ENCODE results near the gene FYN. TPM values are rescaled to one million over a fixed set of nuclear protein-coding genes. Genes with fewer than 3 reads are reported as not detected.
"Not testable (repeated sequence)": the region's sequence is repeated elsewhere in the genome, so short reads cannot be mapped to it uniquely, and the experiment has no call there.

The FYN gene
- total RNA-seq, 1 experiment from 2014 or later, result 37.8 TPM

DNA sequence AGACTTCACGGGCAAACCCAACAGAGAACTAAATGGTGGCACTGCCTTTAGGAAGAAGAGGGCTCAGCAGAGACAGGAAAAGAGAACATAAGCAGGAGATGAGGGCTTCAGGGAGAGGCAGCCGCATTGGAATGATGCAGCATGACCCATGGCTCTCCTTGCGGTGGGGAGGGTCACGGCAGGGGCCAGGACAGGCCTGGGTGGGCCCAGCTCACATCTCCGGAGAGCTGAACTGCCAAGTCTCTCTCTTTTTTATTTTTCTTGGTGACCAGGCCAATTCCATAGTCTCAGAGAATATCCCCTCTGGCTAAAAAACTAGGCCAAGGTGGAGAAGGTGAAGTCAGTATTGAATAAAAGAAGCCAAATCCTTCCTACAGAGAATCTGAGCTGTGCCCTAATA lies 190.1 kb downstream of the FYN start:
- Mint-ChIP-seq H3K4me3 (ENCODE audit: unreplicated experiment) (no peak overlapping the region), H3K9me3 (ENCODE audit: unreplicated experiment) (no peaks in the 10 kb centered on the region), H3K27me3 (ENCODE audit: insufficient read depth, unreplicated experiment) (no peaks in the 10 kb centered on the region), H3K4me1 (ENCODE audit: insufficient read depth, unreplicated experiment) (no peaks in the 10 kb centered on the region), H3K36me3 (ENCODE audit: insufficient read depth, unreplicated experiment) (no peaks in the 10 kb centered on the region), H3K27ac (ENCODE audit: low read depth, unreplicated experiment) (no peak overlapping the region)
- TF ChIP-seq CTCF (IDR thresholded peaks at IDR 0.05; ENCODE audit: unreplicated experiment), result no peak
- CTCF ChIA-PET, result interaction anchor here (0.7 kb wide), 1 partner anchor 314 kb away, joined by 3 read pairs; no protein-coding TSS in a partner anchor
- no TSS peak for BruUV-seq (replicated peaks)
- intact Hi-C loops (cut with micrococcal nuclease), result no loop called here
- no peak for DNase-seq (ENCODE audit: unreplicated experiment)
- POLR2A ChIA-PET, result no interaction called here

- DNase-seq (ENCODE audit: unreplicated experiment), result no peak
- Mint-ChIP-seq H3K4me3 (ENCODE audit: unreplicated experiment) (no peak overlapping the region), H3K4me1 (ENCODE audit: insufficient read depth, unreplicated experiment) (no peaks in the 10 kb centered on the region), H3K27me3 (ENCODE audit: insufficient read depth, unreplicated experiment) (no peaks in the 10 kb centered on the region), H3K27ac (ENCODE audit: low read depth, unreplicated experiment) (no peak overlapping the region), H3K9me3 (ENCODE audit: unreplicated experiment) (no peaks in the 10 kb centered on the region), H3K36me3 (ENCODE audit: insufficient read depth, unreplicated experiment) (no peaks in the 10 kb centered on the region)
- ChIA-PET POLR2A (interaction anchor here (0.6 kb wide), 2 partner anchors 82 to 1529 kb away, joined by 3 read pairs; no protein-coding TSS in a partner anchor), CTCF (interaction anchor here (0.5 to 1.4 kb wide), 2 partner anchors 28 to 1888 kb away, joined by 3 to 5 read pairs; no protein-coding TSS in a partner anchor)
- no TSS peak for BruUV-seq (replicated peaks)
- no peak for TF ChIP-seq CTCF (IDR thresholded peaks at IDR 0.05; ENCODE audit: unreplicated experiment)
- intact Hi-C loops (cut with micrococcal nuclease), result no loop called here
Measured at GRCh38 chr6:111681860-111682259, 191.4 kb downstream of the FYN start.

- CTCF ChIA-PET, result interaction anchor here (1.4 kb wide), 1 partner anchor 29 kb away, joined by 5 read pairs; no protein-coding TSS in a partner anchor
- BruUV-seq (replicated peaks); H3K27me3 Mint-ChIP-seq (ENCODE audit: insufficient read depth, unreplicated experiment); H3K4me3 Mint-ChIP-seq (ENCODE audit: unreplicated experiment); intact Hi-C loops (cut with micrococcal nuclease); H3K27ac Mint-ChIP-seq (ENCODE audit: low read depth, unreplicated experiment); H3K9me3 Mint-ChIP-seq (ENCODE audit: unreplicated experiment); H3K36me3 Mint-ChIP-seq (ENCODE audit: insufficient read depth, unreplicated experiment); DNase-seq (ENCODE audit: unreplicated experiment); H3K4me1 Mint-ChIP-seq (ENCODE audit: insufficient read depth, unreplicated experiment): not testable (repeated sequence)
- POLR2A ChIA-PET, result interaction anchor here (0.6 kb wide), 1 partner anchor 1530 kb away, joined by 3 read pairs; no protein-coding TSS in a partner anchor
Measured at GRCh38 chr6:111680811-111681609, 192.2 kb downstream of the FYN start.

DNA sequence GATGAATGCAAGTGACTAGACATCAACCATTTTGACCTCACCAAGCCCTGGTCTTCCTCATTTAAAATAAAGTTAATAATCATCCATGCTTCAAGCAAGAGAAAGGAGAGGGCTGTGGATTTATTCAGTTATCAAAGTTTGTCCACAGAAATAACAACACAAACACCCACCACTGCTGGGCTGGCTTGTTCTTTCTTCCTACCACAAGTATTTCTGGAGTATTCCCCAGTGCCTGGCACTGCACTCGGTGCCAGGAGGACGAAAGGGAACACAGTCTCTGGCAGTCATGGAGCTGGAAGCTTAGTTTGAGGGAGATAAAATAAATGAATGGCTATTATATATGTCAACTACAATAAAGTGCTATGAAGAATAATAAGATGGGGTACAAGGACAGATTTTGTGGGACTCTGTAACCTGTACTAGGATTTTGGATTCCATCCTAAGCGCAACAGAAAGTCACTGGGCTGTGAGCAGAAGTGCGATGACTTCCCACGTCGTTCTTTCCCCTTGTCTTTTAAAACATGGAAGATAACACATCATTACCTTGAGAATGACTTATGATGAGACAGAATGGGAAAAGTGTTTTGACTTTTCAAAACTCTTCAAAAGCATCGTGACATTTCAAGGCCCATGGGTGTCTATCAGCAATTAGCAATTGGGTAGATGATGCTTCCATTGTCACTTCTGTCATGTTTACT lies 193.1 kb downstream of the FYN start:
- no TSS peak for BruUV-seq (replicated peaks)
- no peak overlapping the region for H3K27ac Mint-ChIP-seq (ENCODE audit: low read depth, unreplicated experiment)
- DNase-seq (ENCODE audit: unreplicated experiment), result no peak
- H3K27me3 Mint-ChIP-seq (ENCODE audit: insufficient read depth, unreplicated experiment), result no peaks in the 10 kb centered on the region
- no peak overlapping the region for H3K4me3 Mint-ChIP-seq (ENCODE audit: unreplicated experiment)
- ChIA-PET CTCF (no interaction called here), POLR2A (no interaction called here)
- no peaks in the 10 kb centered on the region for H3K9me3 Mint-ChIP-seq (ENCODE audit: unreplicated experiment)
- TF ChIP-seq CTCF (IDR thresholded peaks at IDR 0.05; ENCODE audit: unreplicated experiment), result no peak
- no peaks in the 10 kb centered on the region for H3K4me1 Mint-ChIP-seq (ENCODE audit: insufficient read depth, unreplicated experiment)
- H3K36me3 Mint-ChIP-seq (ENCODE audit: insufficient read depth, unreplicated experiment), result no peaks in the 10 kb centered on the region
- intact Hi-C loops (cut with micrococcal nuclease), result no loop called here
